MM.1S (cell line): ENCODE results near the gene SUV39H2.

Experiments
- DNase-seq: peaks from one replicate; pipeline ENCODE4 v3.0.0-alpha.2; 2015
- H2AFZ ChIP-seq: fragments of 300-600 bp; sonication (generic); 2 replicates; pipeline ENCODE4 v1.6.0; 2016; ENCODE audit warnings: antibody characterized with exemption, low read length
- H3F3A ChIP-seq: fragments of 300-600 bp; sonication (generic); 2 replicates; pipeline ENCODE4 v1.6.1; 2016; ENCODE audit warnings: mild to moderate bottlenecking, antibody characterized with exemption, low read length, moderate library complexity, mixed read lengths; ENCODE audit not compliant: insufficient read depth
- H3K27ac ChIP-seq: fragments of 300-600 bp; sonication (generic); 2 replicates; pipeline ENCODE4 v1.5.1; 2016; ENCODE audit warnings: mild to moderate bottlenecking, low read length
- H3K27me3 ChIP-seq: fragments of 300-600 bp; sonication (generic); replicated peaks from 2 replicates; pipeline ENCODE4 v1.6.0; 2016; ENCODE audit warnings: low read length; ENCODE audit not compliant: insufficient read depth
- H3K36me3 ChIP-seq: fragments of 300-600 bp; sonication (generic); replicated peaks from 2 replicates; pipeline ENCODE4 v1.6.1; 2016; ENCODE audit warnings: mild to moderate bottlenecking, low read length, mixed read lengths; ENCODE audit not compliant: insufficient read depth
- H3K4me1 ChIP-seq: fragments of 300-600 bp; sonication (generic); 2 replicates; pipeline ENCODE4 v1.6.1; 2016; ENCODE audit warnings: low read length, mixed read lengths
- H3K4me2 ChIP-seq: fragments of 300-600 bp; sonication (generic); 2 replicates; pipeline ENCODE4 v1.6.0; 2016; ENCODE audit warnings: low read depth, low read length
- H3K4me3 ChIP-seq: fragments of 300-600 bp; sonication (generic); 2 replicates; pipeline ENCODE4 v1.5.1; 2016; ENCODE audit warnings: low read length, mixed read lengths
- H3K79me2 ChIP-seq: fragments of 300-600 bp; sonication (generic); 2 replicates; pipeline ENCODE4 v1.6.1; 2016; ENCODE audit warnings: mixed run types, low read length, mixed read lengths
- H3K9ac ChIP-seq: fragments of 300-600 bp; sonication (generic); 2 replicates; pipeline ENCODE4 v1.6.1; 2016; ENCODE audit warnings: low read length, mixed read lengths
- H3K9me2 ChIP-seq: fragments of 300-600 bp; sonication (generic); replicated peaks from 2 replicates; pipeline ENCODE4 v1.6.1; 2016; ENCODE audit warnings: mild to moderate bottlenecking, low read length, mixed read lengths; ENCODE audit not compliant: insufficient read depth
- H3K9me3 ChIP-seq: fragments of 300-600 bp; sonication (generic); replicated peaks from 2 replicates; pipeline ENCODE4 v1.6.1; 2016; ENCODE audit warnings: mild to moderate bottlenecking, low read length, mixed read lengths; ENCODE audit not compliant: insufficient read depth
- H4K20me1 ChIP-seq: fragments of 300-600 bp; sonication (generic); 2 replicates; pipeline ENCODE4 v1.6.1; 2016; ENCODE audit warnings: mild to moderate bottlenecking, low read length, moderate library complexity, mixed read lengths; ENCODE audit not compliant: insufficient read depth
- CTCF ChIP-seq: fragments of 300-600 bp; sonication (generic); IDR thresholded peaks from 2 replicates; pipeline ENCODE4 v1.5.1; 2016; ENCODE audit warnings: antibody characterized with exemption, low read length, mixed read lengths
- EZH2 ChIP-seq: fragments of 300-600 bp; sonication (generic); optimal IDR thresholded peaks from 2 replicates; pipeline ENCODE3; 2017; ENCODE audit warnings: low read depth, mild to moderate bottlenecking, antibody characterized with exemption, low read length, mixed read lengths
- EZH2phosphoT487 ChIP-seq: fragments of 300-600 bp; sonication (generic); IDR thresholded peaks from 2 replicates; pipeline ENCODE4 v1.6.1; 2018; ENCODE audit warnings: antibody characterized with exemption, low read length

Gene SUV39H2

GRCh38 chr10:14952851-14953423, 74.3 kb downstream of the SUV39H2 start:
- peak overlapping the region; percentile 79 for H3K4me3 ChIP-seq
- no peaks in the 10 kb centered on the region; the same call in 1 of the 2 replicates for H3K36me3 ChIP-seq
- H3K79me2 ChIP-seq, result peaks cover 57% of the 10 kb centered on the region
- H3K9ac ChIP-seq, result peak overlapping the region; percentile 94
- H3K27me3 ChIP-seq, result no peaks in the 10 kb centered on the region
- peaks cover 26% of the 10 kb centered on the region for H3F3A ChIP-seq
- TF ChIP-seq EZH2phosphoT487 (no peak), EZH2 (no peak), CTCF (no peak)
- H3K4me2 ChIP-seq, result peak overlapping the region; percentile 94
- H3K4me1 ChIP-seq, result peaks cover 30% of the 10 kb centered on the region
- H3K9me2 ChIP-seq, result no peaks in the 10 kb centered on the region
- H3K9me3 ChIP-seq, result no peaks in the 10 kb centered on the region
- no peaks in the 10 kb centered on the region for H4K20me1 ChIP-seq
- H3K27ac ChIP-seq, result peak overlapping the region; percentile 99
- peak overlapping the region; percentile 71; the same call in 1 of the 2 replicates for H2AFZ ChIP-seq
- no peak for DNase-seq

- Histone ChIP-seq H3K27ac (peak overlapping the region; percentile 99), H3K4me2 (peak overlapping the region; percentile 94), H3K27me3 (no peaks in the 10 kb centered on the region), H3K9me2 (no peaks in the 10 kb centered on the region), H3F3A (peaks cover 26% of the 10 kb centered on the region), H3K9me3 (no peaks in the 10 kb centered on the region), H3K36me3 (no peaks in the 10 kb centered on the region; the same call in 1 of the 2 replicates), H2AFZ (peak overlapping the region; percentile 71), H3K4me3 (peak overlapping the region; percentile 79), H3K79me2 (peaks cover 52% of the 10 kb centered on the region), H3K9ac (peak overlapping the region; percentile 94), H3K4me1 (peaks cover 30% of the 10 kb centered on the region), H4K20me1 (no peaks in the 10 kb centered on the region)
- TF ChIP-seq EZH2phosphoT487, result no peak
- peak; percentile 28 for TF ChIP-seq CTCF
- DNase-seq, result peak; percentile 75
These were observed 74.8 kb downstream of the SUV39H2 start for GRCh38 chr10:14953424-14954000.
